Measurements from ENCODE around the gene NEU2. TPM values are rescaled to one million over a fixed set of nuclear protein-coding genes. Genes with fewer than 3 reads are reported as not detected.

The NEU2 gene
- total and polyA plus RNA-seq, 2 of the 13 experiments (the other 11 are each of a cell fraction or from before 2014, with no cell fraction given), result not detected

DNA sequence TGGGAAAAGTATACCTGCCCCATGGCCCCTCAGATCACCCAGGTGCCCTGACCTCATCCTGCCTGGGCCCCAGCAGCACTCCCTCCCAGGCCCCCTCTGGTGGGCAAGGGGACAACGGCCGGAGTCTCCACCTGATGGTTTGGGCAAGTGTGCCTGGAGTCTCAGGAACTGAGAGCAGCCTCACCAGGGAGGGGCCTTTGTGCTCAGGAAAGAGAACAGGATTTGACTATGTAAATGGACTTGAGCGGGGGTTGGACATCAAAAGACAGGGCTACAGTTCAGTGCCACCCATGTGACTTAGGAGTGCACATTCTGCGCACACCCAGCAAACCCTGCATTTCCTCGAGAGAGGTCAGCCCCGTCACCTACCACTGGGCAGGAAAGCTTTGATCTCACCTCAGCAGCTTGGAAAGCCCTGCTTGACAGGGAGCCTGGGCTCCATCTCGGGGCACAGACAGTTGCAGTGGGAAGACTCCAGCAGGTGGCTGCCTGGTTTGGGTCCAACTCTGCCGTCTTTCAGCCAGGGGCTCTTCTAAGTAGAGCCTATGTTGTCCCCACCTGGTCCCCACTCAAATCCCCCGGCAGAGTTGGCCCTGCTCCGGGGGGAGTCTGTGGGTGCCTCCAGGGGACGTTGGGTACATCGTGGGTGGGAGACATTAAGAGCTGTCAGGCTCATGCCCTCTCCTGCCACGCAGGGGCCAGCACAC is 30.9 kb downstream of the NEU2 start (continued):
- TF ChIP-seq SETDB1 (CRISPR knock-in tag; IDR thresholded peaks at IDR 0.05; ENCODE audit: borderline replicate concordance) (no peak), HOXA5 (CRISPR knock-in tag; IDR thresholded peaks at IDR 0.05) (peak; percentile 56; the same call in 1 of the 2 replicates), GTF2F1 (IDR thresholded peaks at IDR 0.05; ENCODE audit: low read length) (no peak), ZNF747 (CRISPR knock-in tag; IDR thresholded peaks at IDR 0.05; ENCODE audit: borderline replicate concordance) (peak; percentile 93), RARG (CRISPR knock-in tag; IDR thresholded peaks at IDR 0.05; ENCODE audit: low read depth) (no peak), TFDP1 (CRISPR knock-in tag; IDR thresholded peaks at IDR 0.05; ENCODE audit: borderline replicate concordance) (peak; percentile 86; the same call in 1 of the 2 replicates), ATAD3A (CRISPR knock-in tag; IDR thresholded peaks at IDR 0.05) (no peak), RBAK (CRISPR knock-in tag; IDR thresholded peaks at IDR 0.05) (peak; percentile 8; the same call in 1 of the 2 replicates), ZNF484 (CRISPR knock-in tag; IDR thresholded peaks at IDR 0.05; ENCODE audit: borderline replicate concordance, low read depth) (no peak), ZNF143 (CRISPR knock-in tag; IDR thresholded peaks at IDR 0.05) (peak; percentile 26; the same call in 1 of the 2 replicates), SP2 (CRISPR knock-in tag; IDR thresholded peaks at IDR 0.05) (no peak), GATAD2A (CRISPR knock-in tag; IDR thresholded peaks at IDR 0.05) (peak; percentile 89), SNAI1 (CRISPR knock-in tag; IDR thresholded peaks at IDR 0.05; ENCODE audit: borderline replicate concordance) (peak; percentile 55; the same call in 1 of the 2 replicates), HES4 (CRISPR knock-in tag; IDR thresholded peaks at IDR 0.05; ENCODE audit: borderline replicate concordance) (no peak), GPN1 (CRISPR knock-in tag; IDR thresholded peaks at IDR 0.05; ENCODE audit: borderline replicate concordance) (no peak), ZMYM3 (CRISPR knock-in tag; IDR thresholded peaks at IDR 0.05) (peak; percentile 62), MTF2 (CRISPR knock-in tag; IDR thresholded peaks at IDR 0.05; ENCODE audit: borderline replicate concordance) (no peak), AHR (CRISPR knock-in tag; IDR thresholded peaks at IDR 0.05) (peak; percentile 10; the same call in 1 of the 2 replicates)
- TF ChIP-seq, protein P1, sequence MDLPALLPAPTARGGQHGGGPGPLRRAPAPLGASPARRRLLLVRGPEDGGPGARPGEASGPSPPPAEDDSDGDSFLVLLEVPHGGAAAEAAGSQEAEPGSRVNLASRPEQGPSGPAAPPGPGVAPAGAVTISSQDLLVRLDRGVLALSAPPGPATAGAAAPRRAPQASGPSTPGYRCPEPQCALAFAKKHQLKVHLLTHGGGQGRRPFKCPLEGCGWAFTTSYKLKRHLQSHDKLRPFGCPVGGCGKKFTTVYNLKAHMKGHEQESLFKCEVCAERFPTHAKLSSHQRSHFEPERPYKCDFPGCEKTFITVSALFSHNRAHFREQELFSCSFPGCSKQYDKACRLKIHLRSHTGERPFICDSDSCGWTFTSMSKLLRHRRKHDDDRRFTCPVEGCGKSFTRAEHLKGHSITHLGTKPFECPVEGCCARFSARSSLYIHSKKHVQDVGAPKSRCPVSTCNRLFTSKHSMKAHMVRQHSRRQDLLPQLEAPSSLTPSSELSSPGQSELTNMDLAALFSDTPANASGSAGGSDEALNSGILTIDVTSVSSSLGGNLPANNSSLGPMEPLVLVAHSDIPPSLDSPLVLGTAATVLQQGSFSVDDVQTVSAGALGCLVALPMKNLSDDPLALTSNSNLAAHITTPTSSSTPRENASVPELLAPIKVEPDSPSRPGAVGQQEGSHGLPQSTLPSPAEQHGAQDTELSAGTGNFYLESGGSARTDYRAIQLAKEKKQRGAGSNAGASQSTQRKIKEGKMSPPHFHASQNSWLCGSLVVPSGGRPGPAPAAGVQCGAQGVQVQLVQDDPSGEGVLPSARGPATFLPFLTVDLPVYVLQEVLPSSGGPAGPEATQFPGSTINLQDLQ (CRISPR knock-in tag; IDR thresholded peaks at IDR 0.05), result peak; percentile 68; the same call in 1 of the 2 replicates
- TF ChIP-seq, protein P2, sequence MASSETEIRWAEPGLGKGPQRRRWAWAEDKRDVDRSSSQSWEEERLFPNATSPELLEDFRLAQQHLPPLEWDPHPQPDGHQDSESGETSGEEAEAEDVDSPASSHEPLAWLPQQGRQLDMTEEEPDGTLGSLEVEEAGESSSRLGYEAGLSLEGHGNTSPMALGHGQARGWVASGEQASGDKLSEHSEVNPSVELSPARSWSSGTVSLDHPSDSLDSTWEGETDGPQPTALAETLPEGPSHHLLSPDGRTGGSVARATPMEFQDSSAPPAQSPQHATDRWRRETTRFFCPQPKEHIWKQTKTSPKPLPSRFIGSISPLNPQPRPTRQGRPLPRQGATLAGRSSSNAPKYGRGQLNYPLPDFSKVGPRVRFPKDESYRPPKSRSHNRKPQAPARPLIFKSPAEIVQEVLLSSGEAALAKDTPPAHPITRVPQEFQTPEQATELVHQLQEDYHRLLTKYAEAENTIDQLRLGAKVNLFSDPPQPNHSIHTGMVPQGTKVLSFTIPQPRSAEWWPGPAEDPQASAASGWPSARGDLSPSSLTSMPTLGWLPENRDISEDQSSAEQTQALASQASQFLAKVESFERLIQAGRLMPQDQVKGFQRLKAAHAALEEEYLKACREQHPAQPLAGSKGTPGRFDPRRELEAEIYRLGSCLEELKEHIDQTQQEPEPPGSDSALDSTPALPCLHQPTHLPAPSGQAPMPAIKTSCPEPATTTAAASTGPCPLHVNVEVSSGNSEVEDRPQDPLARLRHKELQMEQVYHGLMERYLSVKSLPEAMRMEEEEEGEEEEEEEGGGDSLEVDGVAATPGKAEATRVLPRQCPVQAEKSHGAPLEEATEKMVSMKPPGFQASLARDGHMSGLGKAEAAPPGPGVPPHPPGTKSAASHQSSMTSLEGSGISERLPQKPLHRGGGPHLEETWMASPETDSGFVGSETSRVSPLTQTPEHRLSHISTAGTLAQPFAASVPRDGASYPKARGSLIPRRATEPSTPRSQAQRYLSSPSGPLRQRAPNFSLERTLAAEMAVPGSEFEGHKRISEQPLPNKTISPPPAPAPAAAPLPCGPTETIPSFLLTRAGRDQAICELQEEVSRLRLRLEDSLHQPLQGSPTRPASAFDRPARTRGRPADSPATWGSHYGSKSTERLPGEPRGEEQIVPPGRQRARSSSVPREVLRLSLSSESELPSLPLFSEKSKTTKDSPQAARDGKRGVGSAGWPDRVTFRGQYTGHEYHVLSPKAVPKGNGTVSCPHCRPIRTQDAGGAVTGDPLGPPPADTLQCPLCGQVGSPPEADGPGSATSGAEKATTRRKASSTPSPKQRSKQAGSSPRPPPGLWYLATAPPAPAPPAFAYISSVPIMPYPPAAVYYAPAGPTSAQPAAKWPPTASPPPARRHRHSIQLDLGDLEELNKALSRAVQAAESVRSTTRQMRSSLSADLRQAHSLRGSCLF (CRISPR knock-in tag; IDR thresholded peaks at IDR 0.05; ENCODE audit: borderline replicate concordance), result no peak

All from HepG2 (cell line).